ENCODE measurements around the gene VPS52.
A peak's percentile ranks its signal among the peaks of the same experiment; 100 is the strongest.
"Not testable (repeated sequence)": the region's sequence is repeated elsewhere in the genome, so short reads cannot be mapped to it uniquely, and the experiment has no call there.

The VPS52 gene

GRCh38 chr6:33278810-33279209 is 7.1 kb upstream of the VPS52 start:
- no peak for DNase-seq

GRCh38 chr6:33278392-33278741 is 6.7 kb upstream of the VPS52 start:
- DNase-seq: no peak

GRCh38 chr6:33277663-33278391 is 6.2 kb upstream of the VPS52 start:
- no peak for DNase-seq

GRCh38 chr6:33276864-33277662 is 5.4 kb upstream of the VPS52 start, which contains the start of gene B3GALT4:
TSS of gene B3GALT4 (plus strand) at chr6:33277123. CDS start at chr6:33277420, 297 bp downstream.
- DNase-seq: peak; percentile 26

GRCh38 chr6:33276581-33276863 is 4.8 kb upstream of the VPS52 start:
- no peak for DNase-seq

- DNase-seq: not testable (repeated sequence)
These were observed 4.3 kb upstream of the VPS52 start for GRCh38 chr6:33275795-33276580.

- DNase-seq: no peak
These were observed 2.5 kb upstream of the VPS52 start for GRCh38 chr6:33273924-33274902.

- DNase-seq: no peak
These were observed 1.6 kb upstream of the VPS52 start for GRCh38 chr6:33273129-33273923.

- no peak for DNase-seq
These were observed 826 bp upstream of the VPS52 start for GRCh38 chr6:33272275-33273128.

GRCh38 chr6:33271117-33271467 is 584 bp downstream of the VPS52 start:
- DNase-seq: no peak

- no peak for DNase-seq
These were observed 7.7 kb downstream of the VPS52 start for GRCh38 chr6:33264015-33264414.

- DNase-seq: not testable (repeated sequence)
These were observed 9.2 kb downstream of the VPS52 start for GRCh38 chr6:33262490-33262889.

GRCh38 chr6:33259032-33259431 is 12.6 kb downstream of the VPS52 start:
- no peak for DNase-seq

GRCh38 chr6:33254591-33254990 is 17.1 kb downstream of the VPS52 start:
- no peak for DNase-seq

- no peak for DNase-seq
These were observed 18.9 kb downstream of the VPS52 start for GRCh38 chr6:33252759-33253158.

GRCh38 chr6:33251395-33252012 is 20.2 kb downstream of the VPS52 start:
- no peak for DNase-seq

- no peak for DNase-seq
These were observed 20.9 kb downstream of the VPS52 start for GRCh38 chr6:33250731-33251130.

- no peak for DNase-seq
These were observed 21.7 kb downstream of the VPS52 start for GRCh38 chr6:33249732-33250630.

All from GOT3 (cell line).